ENCODE results near the gene CCSAP.

- TF ChIP-seq, protein P1, sequence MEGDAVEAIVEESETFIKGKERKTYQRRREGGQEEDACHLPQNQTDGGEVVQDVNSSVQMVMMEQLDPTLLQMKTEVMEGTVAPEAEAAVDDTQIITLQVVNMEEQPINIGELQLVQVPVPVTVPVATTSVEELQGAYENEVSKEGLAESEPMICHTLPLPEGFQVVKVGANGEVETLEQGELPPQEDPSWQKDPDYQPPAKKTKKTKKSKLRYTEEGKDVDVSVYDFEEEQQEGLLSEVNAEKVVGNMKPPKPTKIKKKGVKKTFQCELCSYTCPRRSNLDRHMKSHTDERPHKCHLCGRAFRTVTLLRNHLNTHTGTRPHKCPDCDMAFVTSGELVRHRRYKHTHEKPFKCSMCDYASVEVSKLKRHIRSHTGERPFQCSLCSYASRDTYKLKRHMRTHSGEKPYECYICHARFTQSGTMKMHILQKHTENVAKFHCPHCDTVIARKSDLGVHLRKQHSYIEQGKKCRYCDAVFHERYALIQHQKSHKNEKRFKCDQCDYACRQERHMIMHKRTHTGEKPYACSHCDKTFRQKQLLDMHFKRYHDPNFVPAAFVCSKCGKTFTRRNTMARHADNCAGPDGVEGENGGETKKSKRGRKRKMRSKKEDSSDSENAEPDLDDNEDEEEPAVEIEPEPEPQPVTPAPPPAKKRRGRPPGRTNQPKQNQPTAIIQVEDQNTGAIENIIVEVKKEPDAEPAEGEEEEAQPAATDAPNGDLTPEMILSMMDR (IDR thresholded peaks at IDR 0.05) = no peak
- TF ChIP-seq ZFX (IDR thresholded peaks at IDR 0.05; ENCODE audit: borderline replicate concordance) = no peak
Measured at GRCh38 chr1:229296541-229296941, 46.3 kb downstream of the CCSAP start.

Measured in 22Rv1 (cell line).